ENCODE measurements around the gene TAF5L.
"Not testable (repeated sequence)": the region's sequence is repeated elsewhere in the genome, so short reads cannot be mapped to it uniquely, and the experiment has no call there.

TAF5L gene

DNA sequence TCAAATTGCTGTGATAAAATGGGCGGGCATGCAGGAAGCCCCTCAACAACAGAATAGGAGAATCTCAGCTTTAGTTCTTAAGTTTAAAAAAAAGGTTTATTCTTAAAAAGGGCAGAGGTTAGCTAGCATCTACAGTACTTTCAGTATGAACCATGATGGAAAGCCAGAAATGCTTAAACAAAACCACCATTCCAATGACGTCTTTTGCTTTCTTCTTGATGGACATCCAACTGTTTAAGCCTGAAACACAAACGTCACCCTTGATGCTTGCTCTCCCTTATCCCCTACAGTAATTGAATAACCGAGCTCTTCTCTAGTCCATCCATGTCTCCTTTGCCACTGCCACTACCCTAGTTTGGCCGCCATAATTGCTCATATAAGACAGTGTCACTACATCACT lies 25.7 kb downstream of the TAF5L start:
- no peak for DNase-seq

GRCh38 chr1:229599218-229599954 lies 26.5 kb downstream of the TAF5L start:
- DNase-seq: no peak

DNA sequence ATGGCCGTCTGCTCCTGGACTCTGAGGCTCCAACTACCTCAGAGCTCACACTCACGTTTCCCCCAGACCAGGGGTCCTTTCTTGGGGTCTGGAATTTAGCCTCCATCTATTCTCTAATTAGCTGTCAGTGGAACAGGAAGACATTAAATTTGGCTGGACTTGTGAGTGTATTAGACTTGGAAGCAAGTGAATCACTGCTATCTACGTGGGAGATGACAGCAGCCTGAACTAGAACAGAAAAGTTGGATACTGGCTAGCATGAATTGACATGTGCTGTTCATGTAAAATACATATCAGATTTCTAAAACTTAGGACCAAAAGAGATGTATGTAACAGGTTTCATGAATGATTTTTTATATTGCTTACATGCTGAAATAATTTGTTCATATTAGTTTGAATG lies 28.0 kb downstream of the TAF5L start:
- no peak for DNase-seq

- DNase-seq: no peak
These were observed 28.8 kb downstream of the TAF5L start for GRCh38 chr1:229596925-229597699.

GRCh38 chr1:229595876-229596275 lies 30.0 kb downstream of the TAF5L start:
- DNase-seq: not testable (repeated sequence)

GRCh38 chr1:229594227-229595008 lies 31.5 kb downstream of the TAF5L start:
- DNase-seq: no peak

DNA sequence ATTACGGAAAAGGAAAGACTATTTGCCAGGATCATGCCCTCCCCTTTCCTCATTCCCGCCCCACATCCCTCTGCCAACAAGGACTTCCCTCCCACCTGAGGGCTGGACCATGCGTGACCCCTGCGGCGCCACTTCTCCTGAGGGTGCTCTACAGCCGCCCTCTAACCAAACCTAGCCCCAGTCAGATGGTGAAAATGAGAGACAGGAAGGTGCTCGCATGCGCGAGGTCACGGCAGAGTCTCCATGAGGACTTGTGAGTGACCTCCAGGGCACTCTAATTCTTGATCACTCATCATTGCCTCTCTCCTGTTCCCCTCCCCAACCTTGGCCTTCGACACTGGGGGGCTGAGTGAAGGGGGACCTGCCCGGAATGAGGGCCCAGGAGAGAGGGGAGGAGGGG lies 32.1 kb downstream of the TAF5L start:
- no peak for DNase-seq

GRCh38 chr1:229590119-229590518 lies 35.8 kb downstream of the TAF5L start:
- no peak for DNase-seq

DNA sequence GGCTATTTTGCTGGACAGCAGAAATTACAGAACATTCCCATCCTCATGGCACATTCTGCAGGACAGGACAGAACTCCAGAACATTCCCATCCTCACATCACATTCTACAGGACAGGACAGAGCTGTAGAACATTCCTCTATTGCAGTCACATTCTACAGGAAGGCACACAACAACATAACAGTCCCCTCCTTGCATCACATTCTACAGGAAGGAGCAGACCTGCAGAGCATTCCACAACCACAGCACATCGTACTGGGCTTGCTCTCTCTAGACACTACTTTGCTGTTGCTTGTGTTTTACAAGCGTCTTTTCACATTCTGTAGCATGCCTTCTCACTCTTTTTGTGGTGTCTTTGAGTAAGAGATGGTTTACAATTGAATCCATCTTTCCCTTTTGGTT lies 40.6 kb downstream of the TAF5L start:
- DNase-seq: no peak

GRCh38 chr1:229582715-229583114 lies 43.2 kb downstream of the TAF5L start:
- DNase-seq: no peak

- DNase-seq: no peak
These were observed 43.8 kb downstream of the TAF5L start for GRCh38 chr1:229582011-229582694.

GRCh38 chr1:229581485-229581884 lies 44.4 kb downstream of the TAF5L start:
- DNase-seq: no peak

- DNase-seq: no peak
These were observed 46.8 kb downstream of the TAF5L start for GRCh38 chr1:229579059-229579673.

GRCh38 chr1:229578168-229579058 lies 47.5 kb downstream of the TAF5L start:
- DNase-seq: no peak

DNA sequence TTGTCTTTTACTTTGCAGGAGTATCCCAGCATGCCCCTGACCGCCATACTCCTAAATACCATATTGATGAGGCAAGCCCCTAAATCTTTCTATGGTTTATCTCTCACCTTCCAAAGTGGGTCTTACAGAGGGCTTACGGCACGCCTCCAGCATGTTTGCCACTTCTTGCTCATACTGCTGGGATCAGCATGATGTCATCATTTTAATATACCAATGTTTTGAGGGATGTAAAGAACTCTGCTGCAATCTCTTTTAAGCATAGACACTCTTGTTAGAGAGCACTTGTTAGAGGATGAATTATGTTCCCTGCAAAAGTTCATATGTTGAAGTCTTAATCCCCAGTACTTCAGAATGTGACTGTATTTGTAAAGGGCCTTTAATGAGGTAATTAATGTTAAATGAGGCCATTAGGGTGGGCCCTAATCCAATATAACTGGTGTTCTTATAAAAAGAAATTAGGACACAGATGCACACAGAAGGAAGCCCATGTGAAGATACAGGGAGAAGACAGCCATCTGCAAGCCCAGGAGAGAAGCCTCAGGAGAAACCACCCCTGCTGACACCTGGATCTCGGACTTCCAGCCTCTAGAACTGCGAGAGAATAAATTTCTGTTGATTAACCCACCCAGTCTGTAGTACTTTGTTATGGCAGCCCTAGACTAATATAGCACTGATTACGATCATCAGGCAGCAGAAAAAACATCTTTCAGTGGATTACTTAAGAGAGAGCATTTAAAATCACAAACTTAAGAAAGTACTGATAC lies 51.1 kb downstream of the TAF5L start:
- no peak for DNase-seq

- no peak for DNase-seq
These were observed 53.6 kb downstream of the TAF5L start for GRCh38 chr1:229572286-229572685.

DNA sequence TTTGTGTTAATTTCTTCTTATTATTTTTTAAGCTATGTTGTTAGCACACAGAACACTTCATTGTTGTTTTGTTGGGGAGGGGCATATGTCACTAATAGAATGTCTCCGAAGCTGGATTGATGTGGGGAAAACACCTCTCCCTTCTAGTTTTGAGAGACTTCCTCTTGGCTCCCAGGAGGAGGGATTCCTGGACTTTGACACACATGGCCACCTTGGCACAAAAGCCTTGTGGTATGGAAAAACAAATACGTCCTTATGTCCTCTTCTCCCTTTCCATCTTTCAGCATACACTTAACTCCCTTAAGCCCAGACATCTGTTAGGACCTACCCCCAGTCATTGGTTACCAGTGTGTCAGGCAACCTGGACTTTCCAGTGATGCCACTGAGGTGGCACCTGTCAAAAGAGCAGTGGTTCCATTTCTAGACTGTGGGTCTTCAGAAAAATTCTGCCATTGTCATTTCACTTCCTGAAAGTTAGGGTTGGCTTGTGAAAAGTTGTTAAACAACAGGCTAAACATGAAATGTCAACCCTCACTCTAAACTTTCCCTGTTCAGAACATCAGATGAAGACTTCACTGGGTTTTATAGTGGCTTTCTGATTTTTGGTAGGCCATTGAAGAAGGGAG lies 54.9 kb downstream of the TAF5L start:
- DNase-seq: no peak

GRCh38 chr1:229570305-229570704 lies 55.6 kb downstream of the TAF5L start:
- DNase-seq: no peak

DNA sequence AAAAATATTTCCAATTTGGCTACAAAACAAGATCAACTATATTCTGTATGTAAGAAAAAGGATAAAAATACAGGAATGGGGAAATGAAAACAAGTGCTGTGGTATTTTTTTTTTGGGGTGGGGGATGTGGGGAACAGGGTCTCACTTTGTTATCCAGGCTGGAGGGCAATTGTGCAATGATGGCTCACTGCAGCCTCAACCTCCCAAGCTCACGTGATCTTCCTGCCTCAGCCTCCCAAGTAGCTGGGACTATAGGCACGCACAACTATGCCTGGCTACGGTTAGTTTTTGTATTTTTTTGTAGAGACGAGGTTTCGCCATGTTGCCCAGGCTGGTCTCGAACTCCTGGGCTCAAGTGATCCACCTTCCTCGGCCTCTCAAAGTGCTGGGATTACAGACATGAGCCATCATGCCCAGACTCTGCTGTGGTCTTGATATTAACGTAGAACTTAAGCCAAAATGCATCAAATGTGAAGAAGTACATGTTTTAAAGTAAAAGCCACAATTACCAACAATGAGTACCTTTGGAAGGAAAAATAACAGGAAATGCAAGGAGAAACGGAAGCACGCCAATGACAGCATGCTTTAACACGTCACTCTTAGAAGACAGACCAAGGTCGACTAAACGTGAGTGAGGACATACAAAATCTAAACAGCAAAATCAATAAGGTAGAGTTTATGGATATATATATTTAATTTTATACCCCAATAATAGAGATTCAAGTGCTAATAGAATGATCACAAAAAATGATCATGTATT lies 58.6 kb downstream of the TAF5L start:
- no peak for DNase-seq

All from CD4-positive, alpha-beta T cell treated with Interleukin-10 for 1 hour (primary cell).